GM12878 (cell line): Measurements from ENCODE around the gene NHEJ1. TPM values are rescaled to one million over a fixed set of nuclear protein-coding genes. Genes with fewer than 3 reads are reported as not detected.

Source experiments
- ATAC-seq: fragments of 200-7000 bp; cut with Tn5 transposase; 3 replicates; pipeline ENCODE4 v1.9.1; 2020; ENCODE audit warnings: mild to moderate bottlenecking, moderate library complexity
- BruUV-seq: library from RNA; stranded (reverse); fragments of 400-500 nt; replicated peaks from 2 replicates; lab custom pipeline; 2021; lab: Mats Ljungman, UMichigan
- CTCF ChIA-PET: fragments of 300-600 bp; sonication (Branson Sonifier 250); formaldehyde crosslinking; extraction: SDS; loops from one replicate; lab custom pipeline; 2021; ENCODE audit warnings: inconsistent platforms; lab: Yijun Ruan, JAX
- POLR2A ChIA-PET: fragments of 350-600 bp; formaldehyde crosslinking; extraction: SDS; loops from one replicate; lab custom pipeline; 2021; ENCODE audit warnings: inconsistent platforms; lab: Charles Lee
- RAD21 ChIA-PET: fragments of 300-600 bp; sonication (Branson Sonifier 250); formaldehyde crosslinking; loops from one replicate; lab custom pipeline; 2023; ENCODE audit warnings: antibody characterized with exemption; ENCODE audit not compliant: unreplicated experiment; lab: Charles Lee
- SMC1A ChIA-PET: fragments of 300-600 bp; sonication (Branson Sonifier 250); formaldehyde crosslinking; loops from one replicate; lab custom pipeline; 2023; ENCODE audit not compliant: unreplicated experiment, uncharacterized antibody; lab: Charles Lee
- DNase-seq: peaks from one replicate; pipeline ENCODE4 v3.0.0-alpha.2; 2011; ENCODE audit warnings: low read depth, low spot score
- FAIRE-seq: peaks from 3 replicates; lab custom pipeline; 2011; peaks lifted over from hg19 to GRCh38; lab: Jason Lieb, UNC
- H2AFZ ChIP-seq: 2 replicates; pipeline ENCODE4 v1.6.0; 2011; ENCODE audit warnings: low read depth, low read length, control low read depth; ENCODE audit not compliant: control insufficient read depth
- H3K27ac ChIP-seq: 2 replicates; pipeline ENCODE4 v1.5.1; 2011; ENCODE audit warnings: control low read depth; ENCODE audit not compliant: control insufficient read depth, insufficient read depth
- H3K27me3 ChIP-seq, 2 experiments: replicated peaks in 1 of 2; 2 replicates each; pipeline versions ENCODE4 v1.6.0 to v1.6.1; 2011; ENCODE audit warnings: low read length in 1 of 2; ENCODE audit not compliant: control insufficient read depth in 2 of 2, insufficient read depth in 2 of 2
- H3K36me3 ChIP-seq, 2 experiments: 2 replicates each; pipeline ENCODE4 v1.5.1; 2011; ENCODE audit warnings: low read length in 1 of 2; ENCODE audit not compliant: control insufficient read depth in 2 of 2, insufficient read depth in 2 of 2
- H3K4me1 ChIP-seq: 2 replicates; pipeline ENCODE4 v1.6.1; 2011; ENCODE audit warnings: mild to moderate bottlenecking, low read length, moderate library complexity, mixed read lengths; ENCODE audit not compliant: control insufficient read depth, insufficient read depth
- H3K4me2 ChIP-seq: 2 replicates; pipeline ENCODE4 v1.6.0; 2011; ENCODE audit warnings: control low read depth; ENCODE audit not compliant: control insufficient read depth, insufficient read depth
- H3K4me3 ChIP-seq: fragments of 200-600 bp; sonication (generic); 2 replicates; pipeline ENCODE4 v1.5.1; 2016
- H3K79me2 ChIP-seq: 2 replicates; pipeline ENCODE4 v1.6.0; 2011; ENCODE audit warnings: low read length; ENCODE audit not compliant: control insufficient read depth, insufficient read depth
- H3K9ac ChIP-seq: 2 replicates; pipeline ENCODE4 v1.8.0; 2011; ENCODE audit warnings: low read length, control low read depth, mixed read lengths; ENCODE audit not compliant: control insufficient read depth, insufficient read depth
- H3K9me3 ChIP-seq: replicated peaks from 3 replicates; pipeline ENCODE4 v1.5.1; 2011; ENCODE audit warnings: mild to moderate bottlenecking, low read length; ENCODE audit not compliant: control insufficient read depth, insufficient read depth
- H4K20me1 ChIP-seq: 2 replicates; pipeline ENCODE4 v1.6.0; 2011; ENCODE audit not compliant: control insufficient read depth, insufficient read depth
- KDM1A ChIP-seq: fragments of 200-600 bp; sonication (generic); IDR thresholded peaks from 2 replicates; pipeline ENCODE4 v1.6.1; 2016; ENCODE audit warnings: borderline replicate concordance
- MTA2 ChIP-seq: fragments of 450-650 bp; IDR thresholded peaks from 2 replicates; pipeline ENCODE4 v1.6.1; 2016; ENCODE audit warnings: low read depth, mild to moderate bottlenecking, moderate library complexity
- PAX5 ChIP-seq: IDR thresholded peaks from 2 replicates; pipeline ENCODE4 v1.6.1; 2011; ENCODE audit warnings: low read depth, low read length, borderline replicate concordance
- ZZZ3 ChIP-seq: IDR thresholded peaks from 2 replicates; pipeline ENCODE4 v1.6.1; 2011; ENCODE audit warnings: low read depth; ENCODE audit not compliant: control insufficient read depth, insufficient read length
- WGBS: methylation state at CpG from one replicate; pipeline ENCODE4 v1.1.6; 2016; ENCODE audit warnings: low lambda C conversion rate; ENCODE audit not compliant: insufficient replicate concordance, insufficient coverage; ENCODE audit errors: missing lambda C conversion rate; 5-methylcytosine and 5-hydroxymethylcytosine counted together
- in situ Hi-C: fragments of 300-500 bp; cut with MboI; formaldehyde crosslinking; loops from 9 replicates; pipeline ENCODE4 v1.14.3; 2018; ENCODE audit warnings: mixed read lengths
- intact Hi-C: fragments of 100-400 bp; cut with micrococcal nuclease; formaldehyde crosslinking; loops from one replicate; pipeline ENCODE4 v1.14.2; 2022; ENCODE audit not compliant: unreplicated experiment
- polyA plus RNA-seq, 11 experiments: library from polyadenylated mRNA; depleted of rRNA in 4 of 11; unstranded in 6 of 11; stranded (reverse) in 5 of 11; fragments of >200 nt; fragmentation: Nextera tagmentation in 4 of 11; fragmentation: Illumina TruSeq in 1 of 11; extraction: Ambion mirVana in 4 of 11; extraction: Trizol in 1 of 11; gene quantifications; 1 replicate in 1 of 11; 2 replicates in 10 of 11; pipeline versions ENCODE4 v1.2.1 to v1.2.3, GENCODE V29; 2011 to 2016; ENCODE audit warnings: inconsistent platforms in 2 of 11, missing spikeins in 2 of 11, low read depth in 1 of 11
- total RNA-seq, 4 experiments: library from RNA; depleted of rRNA in 3 of 4; stranded (reverse); fragments of >200 nt in 3 of 4; fragmentation: Illumina TruSeq in 1 of 4; extraction: Trizol in 1 of 4; gene quantifications; 2 replicates each; pipeline versions ENCODE4 v1.2.1 to v1.2.3, GENCODE V29; 2013 to 2021
- TF ChIP-seq, protein P1 (sequence below): fragments of 450-650 bp; formaldehyde crosslinking; IDR thresholded peaks from 2 replicates; pipeline ENCODE4 v1.5.0; 2022; ENCODE audit warnings: mild to moderate bottlenecking, missing genetic modification characterization
- TF ChIP-seq, protein P2 (sequence below): fragments of 450-650 bp; IDR thresholded peaks from 2 replicates; pipeline ENCODE4 v1.6.1; 2017; ENCODE audit warnings: antibody characterized with exemption, mild to moderate bottlenecking, moderate library complexity

NHEJ1 gene
- total and polyA plus RNA-seq, 10 of the 15 experiments (the other 5 are each of a cell fraction or from before 2014, with no cell fraction given), result 11.8 to 20.2 (median 17.0) TPM

DNA sequence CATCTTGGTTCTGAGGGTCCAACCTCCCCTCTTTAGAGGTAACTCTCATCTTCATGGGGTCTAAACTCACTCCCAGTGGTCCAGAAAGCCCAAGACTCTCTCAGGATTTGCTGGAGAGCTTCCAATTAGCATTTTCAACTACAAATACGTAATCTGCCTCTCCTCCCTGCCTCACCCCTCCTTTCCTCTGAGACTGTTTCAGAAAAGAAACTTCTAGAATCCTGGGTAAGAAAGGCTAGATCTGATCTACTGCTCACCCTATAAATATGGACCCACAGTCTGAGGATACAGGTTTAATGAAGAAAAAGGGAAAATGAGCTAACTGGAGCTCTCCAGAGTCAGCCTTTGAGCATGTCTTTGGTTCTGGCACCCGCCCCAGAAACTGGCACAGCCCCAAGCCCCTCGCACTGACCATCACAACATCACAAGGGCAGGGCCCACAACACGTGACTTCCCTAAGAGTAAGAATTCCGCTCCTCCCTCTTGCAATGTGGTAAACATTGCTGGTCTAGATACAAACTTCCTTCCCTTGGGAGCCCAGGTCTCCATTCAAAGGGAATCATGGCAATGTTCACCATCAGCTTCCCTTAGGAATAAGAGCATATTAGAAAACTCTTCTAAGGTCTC, 78.2 kb downstream of the NHEJ1 start:
- no peak for DNase-seq
- Histone ChIP-seq H3K27ac (no peak overlapping the region), H3K4me3 (no peak overlapping the region), H4K20me1 (peaks cover 3% of the 10 kb centered on the region; the same call in 1 of the 2 replicates), H3K79me2 (no peaks in the 10 kb centered on the region), H3K9ac (no peak overlapping the region), H2AFZ (no peak overlapping the region), H3K9me3 (no peaks in the 10 kb centered on the region), H3K36me3 (peaks cover 0 to 4% of the 10 kb centered on the region in 2 experiments; a peak in 2 of 4 replicates), H3K27me3 (no peaks in the 10 kb centered on the region), H3K4me1 (peaks cover 19% of the 10 kb centered on the region), H3K4me2 (no peak overlapping the region)
- no TSS peak for BruUV-seq
- TF ChIP-seq KDM1A (no peak), MTA2 (peak; percentile 4; the same call in 1 of the 2 replicates)
- CTCF ChIA-PET, result interaction anchor here (0.6 to 26.8 kb wide), 12 partner anchors 9 to 1558 kb away, joined by 3 to 365 read pairs (median 5); partner anchors contain the start of gene NHEJ1
- ATAC-seq, result no peak
- intact Hi-C loops, result no loop called here
- RAD21 ChIA-PET, result interaction anchor here (0.6 to 0.9 kb wide), 3 partner anchors 9 to 94 kb away, joined by 3 to 4 read pairs (median 3); no protein-coding TSS in a partner anchor
- in situ Hi-C loops, result no loop called here
- POLR2A ChIA-PET, result no interaction called here
- WGBS, result 77% methylated on average over 5 of the region's 5 CpGs
- SMC1A ChIA-PET, result interaction anchor here (0.7 to 2.4 kb wide), 6 partner anchors 10 to 436 kb away, joined by 3 to 10 read pairs (median 3); no protein-coding TSS in a partner anchor
- no peak for FAIRE-seq

DNA sequence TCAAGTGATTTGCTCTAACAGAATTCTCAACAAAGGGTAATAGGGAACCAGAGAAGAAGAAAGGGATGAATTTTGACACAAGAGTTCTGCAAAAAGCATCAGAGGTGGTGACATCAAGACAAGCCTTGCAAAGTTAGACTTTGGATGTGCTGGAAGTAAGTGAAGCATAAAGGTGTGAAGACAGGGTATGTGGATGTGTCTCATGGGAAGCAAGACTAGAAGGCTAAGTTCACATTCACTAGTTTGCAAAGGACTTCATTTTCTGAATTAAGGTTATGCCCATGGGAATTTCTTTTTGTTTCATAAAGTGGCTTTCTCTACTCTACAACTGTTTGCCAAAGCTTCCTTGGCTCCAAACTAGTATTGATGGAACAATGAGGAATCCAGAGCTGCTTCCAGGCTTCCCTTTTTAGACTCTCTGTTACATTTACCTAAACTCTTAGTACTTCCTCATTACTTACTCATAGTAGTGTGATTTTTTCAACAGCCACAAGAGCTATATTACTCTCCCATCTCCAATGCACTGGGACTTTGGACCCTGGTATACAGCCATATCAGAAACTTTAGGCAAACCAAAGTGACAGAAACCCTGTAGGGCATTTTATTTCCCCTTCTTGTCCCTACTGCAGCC, 78.8 kb downstream of the NHEJ1 start:
- H3K27ac ChIP-seq, result no peak overlapping the region; the same call in 1 of the 2 replicates
- intact Hi-C loops (no loop called here), in situ Hi-C loops (no loop called here)
- no peaks in the 10 kb centered on the region for H3K79me2 ChIP-seq
- no peak overlapping the region for H2AFZ ChIP-seq
- no TSS peak for BruUV-seq
- no peaks in the 10 kb centered on the region for H3K9me3 ChIP-seq
- ATAC-seq (peak; percentile 73), FAIRE-seq (peak; percentile 35), DNase-seq (no peak)
- ChIA-PET CTCF (interaction anchor here (0.6 to 26.8 kb wide), 11 partner anchors 9 to 145 kb away, joined by 3 to 365 read pairs (median 6); partner anchors contain the start of gene NHEJ1), SMC1A (interaction anchor here (0.9 to 2.4 kb wide), 5 partner anchors 9 to 436 kb away, joined by 3 to 10 read pairs (median 3); no protein-coding TSS in a partner anchor), RAD21 (interaction anchor here (0.6 to 0.9 kb wide), 3 partner anchors 9 to 93 kb away, joined by 3 to 4 read pairs (median 3); no protein-coding TSS in a partner anchor), POLR2A (no interaction called here)
- no peak overlapping the region for H3K4me3 ChIP-seq
- peaks cover 3% of the 10 kb centered on the region; the same call in 1 of the 2 replicates for H4K20me1 ChIP-seq
- no peak overlapping the region for H3K4me2 ChIP-seq
- peaks cover 13% of the 10 kb centered on the region for H3K4me1 ChIP-seq
- peaks cover 0 to 5% of the 10 kb centered on the region in 2 experiments; a peak in 2 of 4 replicates for H3K36me3 ChIP-seq
- no peaks in the 10 kb centered on the region for H3K27me3 ChIP-seq
- no peak overlapping the region for H3K9ac ChIP-seq
- TF ChIP-seq, protein P1, sequence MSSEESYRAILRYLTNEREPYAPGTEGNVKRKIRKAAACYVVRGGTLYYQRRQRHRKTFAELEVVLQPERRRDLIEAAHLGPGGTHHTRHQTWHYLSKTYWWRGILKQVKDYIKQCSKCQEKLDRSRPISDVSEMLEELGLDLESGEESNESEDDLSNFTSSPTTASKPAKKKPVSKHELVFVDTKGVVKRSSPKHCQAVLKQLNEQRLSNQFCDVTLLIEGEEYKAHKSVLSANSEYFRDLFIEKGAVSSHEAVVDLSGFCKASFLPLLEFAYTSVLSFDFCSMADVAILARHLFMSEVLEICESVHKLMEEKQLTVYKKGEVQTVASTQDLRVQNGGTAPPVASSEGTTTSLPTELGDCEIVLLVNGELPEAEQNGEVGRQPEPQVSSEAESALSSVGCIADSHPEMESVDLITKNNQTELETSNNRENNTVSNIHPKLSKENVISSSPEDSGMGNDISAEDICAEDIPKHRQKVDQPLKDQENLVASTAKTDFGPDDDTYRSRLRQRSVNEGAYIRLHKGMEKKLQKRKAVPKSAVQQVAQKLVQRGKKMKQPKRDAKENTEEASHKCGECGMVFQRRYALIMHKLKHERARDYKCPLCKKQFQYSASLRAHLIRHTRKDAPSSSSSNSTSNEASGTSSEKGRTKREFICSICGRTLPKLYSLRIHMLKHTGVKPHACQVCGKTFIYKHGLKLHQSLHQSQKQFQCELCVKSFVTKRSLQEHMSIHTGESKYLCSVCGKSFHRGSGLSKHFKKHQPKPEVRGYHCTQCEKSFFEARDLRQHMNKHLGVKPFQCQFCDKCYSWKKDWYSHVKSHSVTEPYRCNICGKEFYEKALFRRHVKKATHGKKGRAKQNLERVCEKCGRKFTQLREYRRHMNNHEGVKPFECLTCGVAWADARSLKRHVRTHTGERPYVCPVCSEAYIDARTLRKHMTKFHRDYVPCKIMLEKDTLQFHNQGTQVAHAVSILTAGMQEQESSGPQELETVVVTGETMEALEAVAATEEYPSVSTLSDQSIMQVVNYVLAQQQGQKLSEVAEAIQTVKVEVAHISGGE (CRISPR knock-in tag), result no peak
- peak; percentile 31; the same call in 1 of the 2 replicates for TF ChIP-seq PAX5
- no peak for TF ChIP-seq ZZZ3
- TF ChIP-seq, protein P2, sequence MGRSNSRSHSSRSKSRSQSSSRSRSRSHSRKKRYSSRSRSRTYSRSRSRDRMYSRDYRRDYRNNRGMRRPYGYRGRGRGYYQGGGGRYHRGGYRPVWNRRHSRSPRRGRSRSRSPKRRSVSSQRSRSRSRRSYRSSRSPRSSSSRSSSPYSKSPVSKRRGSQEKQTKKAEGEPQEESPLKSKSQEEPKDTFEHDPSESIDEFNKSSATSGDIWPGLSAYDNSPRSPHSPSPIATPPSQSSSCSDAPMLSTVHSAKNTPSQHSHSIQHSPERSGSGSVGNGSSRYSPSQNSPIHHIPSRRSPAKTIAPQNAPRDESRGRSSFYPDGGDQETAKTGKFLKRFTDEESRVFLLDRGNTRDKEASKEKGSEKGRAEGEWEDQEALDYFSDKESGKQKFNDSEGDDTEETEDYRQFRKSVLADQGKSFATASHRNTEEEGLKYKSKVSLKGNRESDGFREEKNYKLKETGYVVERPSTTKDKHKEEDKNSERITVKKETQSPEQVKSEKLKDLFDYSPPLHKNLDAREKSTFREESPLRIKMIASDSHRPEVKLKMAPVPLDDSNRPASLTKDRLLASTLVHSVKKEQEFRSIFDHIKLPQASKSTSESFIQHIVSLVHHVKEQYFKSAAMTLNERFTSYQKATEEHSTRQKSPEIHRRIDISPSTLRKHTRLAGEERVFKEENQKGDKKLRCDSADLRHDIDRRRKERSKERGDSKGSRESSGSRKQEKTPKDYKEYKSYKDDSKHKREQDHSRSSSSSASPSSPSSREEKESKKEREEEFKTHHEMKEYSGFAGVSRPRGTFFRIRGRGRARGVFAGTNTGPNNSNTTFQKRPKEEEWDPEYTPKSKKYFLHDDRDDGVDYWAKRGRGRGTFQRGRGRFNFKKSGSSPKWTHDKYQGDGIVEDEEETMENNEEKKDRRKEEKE, result no peak
